Measurements from ENCODE around the gene KRTAP4-11.
"Not testable (repeated sequence)": the region's sequence is repeated elsewhere in the genome, so short reads cannot be mapped to it uniquely, and the experiment has no call there.

Gene KRTAP4-11

DNA sequence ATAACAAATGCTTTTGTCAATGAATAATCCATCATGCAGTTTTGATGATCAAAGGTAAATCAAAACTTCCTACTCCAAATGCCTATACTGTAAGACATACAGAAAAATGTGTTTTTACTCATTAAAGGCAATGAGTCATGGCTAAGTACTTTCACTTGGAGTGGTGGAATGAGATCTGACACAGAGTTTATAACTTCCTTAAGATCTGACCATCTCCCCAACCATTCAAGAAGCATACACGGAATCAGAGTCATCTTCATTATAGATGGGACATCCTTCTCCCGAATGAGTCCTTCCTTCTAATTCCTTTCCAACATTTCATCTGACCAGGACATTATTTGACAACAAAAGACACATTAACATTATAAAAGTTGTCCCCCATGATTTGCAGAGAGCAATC lies 34.7 kb downstream of the KRTAP4-11 start:
- DNase-seq, result not testable (repeated sequence)

DNA sequence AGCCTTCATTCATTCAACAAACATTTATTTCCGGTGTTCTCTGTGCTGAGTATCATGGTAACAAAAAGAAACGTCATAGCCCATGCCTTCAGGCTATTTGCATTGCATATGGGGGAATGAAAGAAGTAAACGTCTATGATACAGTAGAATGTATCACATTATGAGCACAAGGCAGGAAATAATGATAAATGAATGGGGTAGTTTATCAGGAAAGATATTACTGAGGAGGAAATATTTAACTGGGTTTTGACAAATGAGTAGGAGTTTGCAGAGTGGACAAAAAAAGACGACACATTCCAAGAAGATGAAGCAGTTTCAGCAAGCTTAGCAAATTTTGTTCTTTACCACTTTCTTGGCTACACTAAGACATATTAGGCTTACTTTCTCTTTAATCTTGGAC lies 35.5 kb downstream of the KRTAP4-11 start:
- DNase-seq, result no peak

DNA sequence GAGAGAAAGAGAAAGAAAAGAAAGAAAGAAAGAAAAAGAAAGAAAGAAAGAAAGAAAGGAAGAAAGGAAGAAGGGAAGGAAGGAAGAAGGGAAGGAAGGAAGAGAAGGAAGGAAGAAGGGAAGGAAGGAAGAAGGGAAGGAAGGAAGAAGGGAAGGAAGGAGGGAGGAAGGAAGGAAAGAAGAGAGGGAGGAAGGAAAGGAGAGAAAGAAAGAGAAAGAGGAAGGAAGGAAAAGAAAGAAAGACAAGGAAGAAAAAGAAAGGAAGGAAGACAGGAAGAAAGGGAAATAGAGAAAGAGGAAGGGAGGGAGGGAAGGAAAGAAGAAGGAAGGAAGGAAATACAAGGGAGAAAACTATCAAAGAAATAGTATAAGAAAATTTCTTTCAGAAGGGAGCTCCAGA lies 41.4 kb downstream of the KRTAP4-11 start:
- DNase-seq, result no peak

GRCh38 chr17:41073676-41074075 lies 44.5 kb downstream of the KRTAP4-11 start:
- DNase-seq, result no peak

DNA sequence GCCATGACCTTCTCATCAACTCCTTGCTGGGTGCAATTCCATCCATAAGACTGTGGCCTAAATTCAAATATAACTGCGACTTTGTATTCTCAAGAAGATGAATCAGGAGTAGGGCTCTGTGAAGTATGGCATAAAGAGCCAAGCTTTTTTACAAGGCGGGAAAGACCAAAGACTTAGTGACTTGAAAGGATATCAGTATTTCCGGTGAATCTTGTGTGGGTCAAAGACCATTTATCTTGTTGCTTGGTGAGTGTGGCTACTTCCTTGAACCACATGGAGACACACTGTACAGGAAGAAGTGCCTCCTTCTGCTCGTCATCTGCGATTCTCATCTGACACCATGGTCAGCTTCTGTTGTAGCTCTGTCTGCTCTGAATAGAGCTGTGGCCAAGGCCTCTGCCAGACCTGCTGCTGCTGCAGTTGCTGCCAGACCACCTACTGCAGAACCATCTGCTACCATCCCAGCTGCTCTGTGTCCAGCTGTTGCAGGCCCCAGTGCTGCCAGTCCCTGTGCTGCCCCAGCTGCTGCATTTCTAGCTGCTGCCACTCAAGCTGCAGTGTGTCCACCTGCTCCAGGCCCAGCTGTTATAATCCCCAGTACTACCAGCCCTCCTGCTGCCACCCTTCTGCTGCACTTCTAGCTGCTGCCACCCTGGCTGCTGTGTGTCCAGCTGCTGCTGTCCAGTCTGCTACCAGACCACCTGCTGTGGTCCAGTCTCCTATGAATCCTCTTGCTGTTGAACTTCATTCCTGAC lies 46.4 kb downstream of the KRTAP4-11 start:
- DNase-seq, result no peak

GRCh38 chr17:41069031-41069430 lies 49.1 kb downstream of the KRTAP4-11 start:
- DNase-seq, result no peak

- DNase-seq, result no peak
Observed at GRCh38 chr17:41067281-41067680, 50.9 kb downstream of the KRTAP4-11 start.
